Measurements from ENCODE around the gene KCNF1.

The KCNF1 gene, protein sequence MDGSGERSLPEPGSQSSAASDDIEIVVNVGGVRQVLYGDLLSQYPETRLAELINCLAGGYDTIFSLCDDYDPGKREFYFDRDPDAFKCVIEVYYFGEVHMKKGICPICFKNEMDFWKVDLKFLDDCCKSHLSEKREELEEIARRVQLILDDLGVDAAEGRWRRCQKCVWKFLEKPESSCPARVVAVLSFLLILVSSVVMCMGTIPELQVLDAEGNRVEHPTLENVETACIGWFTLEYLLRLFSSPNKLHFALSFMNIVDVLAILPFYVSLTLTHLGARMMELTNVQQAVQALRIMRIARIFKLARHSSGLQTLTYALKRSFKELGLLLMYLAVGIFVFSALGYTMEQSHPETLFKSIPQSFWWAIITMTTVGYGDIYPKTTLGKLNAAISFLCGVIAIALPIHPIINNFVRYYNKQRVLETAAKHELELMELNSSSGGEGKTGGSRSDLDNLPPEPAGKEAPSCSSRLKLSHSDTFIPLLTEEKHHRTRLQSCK

DNA sequence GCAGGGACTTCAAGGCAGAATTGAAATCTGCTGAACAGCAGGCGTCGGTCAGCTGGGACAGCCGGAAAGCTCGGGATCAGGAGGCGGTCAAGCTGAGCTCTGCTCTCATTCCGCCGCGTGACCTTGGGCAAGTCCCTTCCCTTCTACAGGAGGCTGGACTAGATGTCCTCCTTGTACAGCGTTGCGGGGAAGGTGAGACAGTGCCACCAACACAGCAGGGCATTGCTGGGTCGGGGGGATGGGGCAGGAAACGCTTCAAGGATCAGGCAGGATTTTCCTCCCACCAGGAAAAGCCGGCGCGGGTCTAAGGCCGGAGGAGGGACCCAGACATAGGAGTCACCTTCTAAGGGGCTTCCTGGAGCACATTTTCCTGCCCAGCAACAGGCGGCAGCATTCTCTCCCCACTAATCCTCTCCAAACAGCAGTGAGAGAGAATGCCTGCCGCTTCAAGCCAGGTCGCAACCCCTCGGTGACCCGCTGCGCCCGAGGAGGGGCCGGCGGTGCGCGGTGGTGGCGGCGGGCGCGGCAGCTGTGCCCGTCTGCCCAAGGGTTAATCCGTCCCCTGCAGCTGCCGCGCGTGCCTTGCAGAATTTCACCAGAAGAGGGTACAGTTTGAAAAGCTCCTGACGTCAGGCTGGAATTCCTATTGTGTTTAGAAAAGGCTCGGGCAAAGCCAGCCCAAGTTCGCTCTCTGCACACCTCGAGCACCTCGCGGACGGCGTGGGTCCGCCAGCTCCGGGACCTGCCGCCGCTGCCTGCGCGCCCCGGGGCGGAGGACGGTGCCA is at the start of gene KCNF1:
Gene KCNF1 (plus strand): TSS at position 644 of the 785 bp plus-strand sequence. CDS start 493 bp downstream, outside the sequence.
- no peak for DNase-seq (ENCODE audit: low read depth in 3 of 3)

- no peak for DNase-seq (ENCODE audit: low read depth in 3 of 3)
These were observed 49.4 kb upstream of the KCNF1 start for GRCh38 chr2:10862330-10862729.

DNA sequence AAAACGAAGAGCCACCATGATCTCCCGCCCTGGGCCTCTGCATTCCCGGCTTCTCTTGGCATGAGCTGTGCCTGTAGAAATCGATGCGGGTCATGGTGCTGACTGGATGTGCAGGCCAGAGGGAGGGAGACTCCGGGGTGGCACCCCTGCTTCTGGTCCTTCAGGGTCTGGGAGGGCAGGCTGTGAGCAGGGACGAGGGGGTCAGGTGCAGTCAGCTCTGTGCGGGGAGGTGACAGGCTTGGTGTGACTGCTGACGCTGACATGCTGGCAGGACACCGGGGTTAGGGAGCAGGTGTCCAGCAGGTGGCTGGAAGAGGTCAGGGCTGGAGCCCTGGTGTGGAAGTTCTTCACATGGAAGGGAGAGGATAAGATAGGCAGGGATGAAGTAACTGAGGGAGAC is 48.7 kb upstream of the KCNF1 start:
- DNase-seq (ENCODE audit: low read depth in 3 of 3): no peak

DNA sequence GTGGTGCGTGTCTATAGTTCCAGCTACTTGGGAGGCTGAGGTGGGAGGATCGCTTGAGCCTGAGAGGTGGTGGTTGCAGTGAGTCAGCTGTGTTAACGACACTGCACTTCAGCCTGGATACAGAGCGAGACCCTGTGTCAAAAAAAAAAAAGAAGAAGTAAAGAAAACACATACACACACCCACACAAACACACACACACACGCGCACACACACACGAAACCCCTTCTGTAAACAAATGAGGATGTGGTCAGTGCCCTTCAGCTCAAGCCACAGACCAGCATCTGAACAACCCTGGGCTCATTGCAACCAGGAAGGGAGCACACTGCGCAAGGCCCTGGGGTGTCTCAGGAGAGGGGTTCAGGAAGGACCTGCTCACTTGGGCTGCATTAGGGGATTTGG is 47.9 kb upstream of the KCNF1 start:
- DNase-seq (ENCODE audit: low read depth in 3 of 3): no peak

GRCh38 chr2:10864251-10864650 is 47.5 kb upstream of the KCNF1 start:
- DNase-seq (ENCODE audit: low read depth in 3 of 3): no peak

DNA sequence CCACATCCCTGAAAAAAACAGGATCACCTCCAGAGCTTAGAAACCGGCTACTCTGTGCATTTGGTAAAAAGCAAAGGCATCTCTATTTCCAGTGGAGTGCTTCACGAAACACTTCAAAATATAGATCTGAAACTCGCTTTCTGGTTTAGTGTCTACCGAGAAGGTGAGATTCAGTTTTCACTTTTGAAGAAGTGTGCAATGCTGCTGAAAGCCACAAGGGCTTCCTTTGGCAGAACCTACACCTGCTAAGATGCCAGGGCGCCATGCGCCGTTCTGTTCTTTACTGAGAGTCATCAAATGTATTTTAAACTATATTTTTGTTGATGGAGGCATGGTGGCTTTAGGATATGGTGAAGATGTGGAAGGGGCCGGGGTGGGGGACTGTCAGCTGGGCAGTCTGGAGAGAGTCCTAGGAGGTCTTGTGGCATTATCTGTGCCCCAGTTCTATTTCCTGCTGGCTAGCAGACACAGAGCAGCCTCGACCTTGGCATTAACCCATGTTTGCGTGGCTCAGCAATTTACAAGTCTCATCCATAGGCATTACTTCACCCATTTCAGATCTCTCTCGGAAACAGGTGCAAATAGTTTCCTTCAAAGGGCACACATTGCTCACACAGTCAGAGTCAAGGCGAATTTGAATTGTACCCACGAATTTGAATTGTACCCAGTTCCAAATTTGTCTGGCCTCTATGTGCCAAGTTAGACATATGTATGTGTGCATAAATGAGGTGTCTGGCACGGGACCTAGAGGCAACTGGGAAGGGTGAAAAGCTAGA is 46.7 kb upstream of the KCNF1 start:
- DNase-seq (ENCODE audit: low read depth in 3 of 3): peak in 1 of 3 experiments; percentile 17

- DNase-seq (ENCODE audit: low read depth in 3 of 3): no peak
These were observed 45.9 kb upstream of the KCNF1 start for GRCh38 chr2:10865841-10866240.

DNA sequence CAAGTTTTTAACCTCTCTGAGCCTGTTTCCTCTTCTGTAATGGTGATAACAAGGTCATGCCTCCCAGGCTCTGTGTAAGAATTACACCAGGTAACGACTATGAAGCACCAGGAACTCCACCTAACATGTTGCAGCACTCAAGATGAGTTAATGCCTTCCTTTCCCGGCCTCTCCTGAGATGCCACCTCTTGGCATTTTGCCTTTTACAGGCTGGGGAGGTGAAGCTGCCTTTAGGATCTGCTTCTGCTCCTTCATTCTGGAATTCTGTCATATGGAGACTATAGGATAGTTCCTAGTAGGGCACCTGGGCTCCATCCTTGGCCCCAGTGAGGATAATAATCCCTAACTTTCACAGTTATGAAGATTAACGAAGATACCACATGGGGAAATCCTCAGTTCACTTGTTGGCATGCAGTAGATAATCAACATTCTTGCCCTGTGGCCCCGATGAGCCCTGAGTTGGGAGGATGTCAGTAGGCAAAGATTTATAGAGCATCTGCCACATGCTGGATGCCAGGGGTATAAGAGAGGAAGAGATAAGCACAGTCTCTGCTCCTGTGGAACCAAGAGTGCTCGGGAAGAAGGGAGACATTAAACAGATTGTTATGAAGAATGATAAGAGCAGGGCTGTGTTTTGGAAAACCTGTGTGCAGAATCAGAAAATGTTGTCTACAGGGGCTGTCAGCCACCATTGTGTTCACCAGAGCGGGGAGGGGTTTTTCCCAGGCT is 43.9 kb upstream of the KCNF1 start:
- DNase-seq (ENCODE audit: low read depth in 3 of 3): no peak

GRCh38 chr2:10868465-10869314 is 43.0 kb upstream of the KCNF1 start:
- DNase-seq (ENCODE audit: low read depth in 3 of 3): no peak

DNA sequence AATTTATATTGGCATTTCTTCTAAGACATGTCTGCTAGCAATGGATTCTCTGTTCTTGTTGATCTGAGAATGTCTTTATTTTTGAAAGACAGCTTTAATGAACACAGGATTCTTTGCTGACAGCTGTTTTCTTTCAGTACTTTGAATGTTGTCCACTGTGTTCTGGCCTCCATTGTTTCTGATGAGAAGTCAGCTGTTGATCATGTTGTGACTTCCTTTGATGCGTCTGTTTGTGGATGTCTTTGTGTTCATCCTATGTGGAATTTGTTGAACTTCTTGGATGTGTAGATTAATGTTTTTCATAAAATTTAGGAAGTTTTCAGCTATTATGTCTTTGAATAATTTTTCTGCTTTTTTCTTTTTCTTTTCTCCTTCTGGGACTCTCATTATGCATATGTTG is 39.8 kb upstream of the KCNF1 start:
- DNase-seq (ENCODE audit: low read depth in 3 of 3): no peak

- no peak for DNase-seq (ENCODE audit: low read depth in 3 of 3)
These were observed 38.6 kb upstream of the KCNF1 start for GRCh38 chr2:10873171-10873570.

DNA sequence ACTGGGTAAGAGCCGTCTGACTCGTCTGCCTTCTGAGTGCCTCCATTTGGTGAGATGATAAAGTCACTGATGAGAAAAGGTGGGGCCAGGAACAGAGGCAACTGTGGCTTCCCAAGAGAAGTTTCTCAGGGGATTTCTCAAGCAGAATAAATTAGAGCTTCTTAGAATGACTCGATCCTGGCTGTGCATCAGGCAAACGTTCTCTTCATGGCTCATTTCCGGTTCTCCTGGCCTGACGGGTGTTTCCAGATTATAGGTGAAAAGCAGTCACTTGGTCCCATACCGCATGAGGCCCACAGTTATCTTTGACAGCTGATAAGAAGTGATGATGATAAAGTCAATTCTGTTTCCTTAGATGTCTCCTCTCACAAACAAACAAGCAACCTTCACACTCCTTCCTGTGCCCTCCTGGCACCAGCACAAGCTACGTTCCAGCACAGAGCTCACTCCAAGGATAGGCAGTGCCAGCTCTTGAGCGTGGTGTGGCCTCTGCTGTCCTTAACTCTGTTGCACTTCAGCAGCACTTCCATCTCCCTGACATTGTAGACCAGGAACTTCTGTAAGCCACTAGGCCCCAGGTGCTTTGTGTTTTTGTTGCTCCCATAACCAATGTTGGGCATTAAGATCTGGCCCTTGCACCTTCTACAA is 37.8 kb upstream of the KCNF1 start:
- DNase-seq (ENCODE audit: low read depth in 3 of 3): no peak

DNA sequence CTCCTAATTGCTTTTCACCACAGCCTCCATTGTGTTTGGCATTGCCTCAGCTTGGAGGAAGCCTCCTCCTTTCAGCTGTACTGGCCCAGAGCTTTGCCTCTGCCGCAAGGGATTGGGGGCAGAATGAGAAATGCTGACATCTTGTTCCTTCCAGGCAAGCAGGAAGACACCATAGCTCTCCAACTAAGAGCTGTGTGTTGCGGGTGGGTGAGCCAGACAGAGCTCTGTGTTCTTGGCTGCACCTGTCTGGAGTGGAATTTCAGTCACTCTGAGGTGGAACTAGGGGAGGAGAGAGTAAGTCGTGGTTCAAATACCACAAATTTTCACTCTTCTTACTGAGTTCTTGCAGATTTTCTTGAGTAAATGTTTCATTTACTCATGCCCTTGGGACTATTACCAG is 36.6 kb upstream of the KCNF1 start:
- no peak for DNase-seq (ENCODE audit: low read depth in 3 of 3)

GRCh38 chr2:10876394-10876793 is 35.3 kb upstream of the KCNF1 start:
- no peak for DNase-seq (ENCODE audit: low read depth in 3 of 3)

DNA sequence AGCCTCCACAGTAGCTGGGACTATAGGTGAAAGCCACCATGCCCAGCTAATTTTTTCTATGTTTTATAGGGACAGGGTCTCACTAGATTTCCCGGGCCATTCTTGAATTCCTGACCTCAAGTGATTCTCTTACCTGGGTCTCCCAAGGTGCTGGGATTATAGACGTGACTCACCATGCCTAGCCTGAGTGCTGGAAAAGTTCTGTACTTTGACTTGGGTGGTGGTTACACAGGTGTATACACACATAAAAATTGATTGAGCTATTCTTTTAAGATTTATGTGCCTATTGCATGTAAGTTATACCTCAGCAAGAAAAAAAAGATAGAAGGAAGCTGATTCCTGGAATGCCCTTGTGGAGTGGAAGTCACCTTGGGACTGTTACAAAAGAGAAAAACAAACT is 34.8 kb upstream of the KCNF1 start:
- DNase-seq (ENCODE audit: low read depth in 3 of 3): no peak

DNA sequence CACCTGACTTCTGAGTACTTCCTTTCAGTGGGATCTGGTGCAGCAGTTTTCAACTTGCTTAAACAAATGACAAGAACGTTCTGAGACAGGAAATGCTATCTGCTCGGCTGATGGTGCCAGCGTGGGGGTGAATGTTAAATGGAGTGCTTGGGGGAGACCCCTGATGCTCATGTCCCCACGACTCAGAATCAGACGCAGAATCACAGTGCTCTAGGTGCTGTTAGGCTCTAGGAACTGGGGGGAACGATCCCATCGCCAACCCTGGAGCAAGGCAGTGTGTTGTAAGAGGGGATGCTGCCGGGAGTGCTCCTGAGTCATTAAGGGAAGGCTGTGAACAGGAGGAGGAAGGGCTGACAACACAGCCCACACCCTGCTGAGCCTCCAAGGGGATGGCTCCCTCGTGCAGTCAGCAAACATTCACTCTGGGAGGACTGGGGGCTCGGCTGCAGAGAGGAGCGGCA is 34.1 kb upstream of the KCNF1 start:
- DNase-seq (ENCODE audit: low read depth in 3 of 3): no peak

GRCh38 chr2:10878268-10878915 is 33.3 kb upstream of the KCNF1 start:
- DNase-seq (ENCODE audit: low read depth in 3 of 3): no peak

DNA sequence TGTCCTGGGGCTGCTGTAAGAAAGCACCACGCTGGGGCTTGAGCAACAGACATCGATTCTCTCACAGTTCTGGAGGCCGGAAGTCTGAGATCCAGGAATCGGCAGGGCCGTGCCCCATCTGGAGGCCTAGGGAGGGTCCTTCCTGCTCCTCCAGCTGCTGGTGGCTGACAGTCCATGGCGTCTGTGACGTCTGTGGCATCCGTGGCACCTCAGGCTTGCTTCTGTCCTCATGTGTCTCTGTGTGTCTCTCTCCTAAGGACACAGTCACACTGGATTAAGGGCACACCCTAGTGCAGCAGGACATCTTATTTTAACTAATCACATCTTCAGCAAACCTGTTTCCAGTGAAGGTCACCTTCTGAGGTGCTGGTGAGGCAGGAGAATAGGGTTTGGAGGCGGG is 32.6 kb upstream of the KCNF1 start:
- DNase-seq (ENCODE audit: low read depth in 3 of 3): no peak

All from stimulated activated CD4-positive, alpha-beta T cell treated with anti-CD3 and anti-CD28 coated beads, TNF-alpha, amount 100 ng/mL, for 24 hours (primary cell).